IPS-18c (cell line): Measurements from ENCODE around the gene ZNF177.

Experiments
- H3K4me3 ChIP-seq: 2 replicates; pipeline ENCODE4 v1.7.0; 2013; ENCODE audit warnings: low read depth, mild to moderate bottlenecking, low read length, moderate library complexity; ENCODE audit not compliant: insufficient read depth
- H3K9me3 ChIP-seq: one replicate; pipeline ENCODE4 v1.6.1; 2013; ENCODE audit warnings: mild to moderate bottlenecking, low read length, moderate library complexity; ENCODE audit not compliant: control insufficient read depth, insufficient read depth

ZNF177 gene

GRCh38 chr19:9381361-9381785, 18.6 kb downstream of the ZNF177 start:
- Histone ChIP-seq H3K4me3 (no peak overlapping the region; the same call in 1 of the 2 replicates), H3K9me3 (peaks cover 13% of the 10 kb centered on the region)

- Histone ChIP-seq H3K4me3 (no peak overlapping the region), H3K9me3 (peaks cover 4% of the 10 kb centered on the region)
Measured at GRCh38 chr19:9406798-9407352, 44.1 kb downstream of the ZNF177 start.

- Histone ChIP-seq H3K9me3 (peaks cover 9% of the 10 kb centered on the region), H3K4me3 (no peak overlapping the region)
Measured at GRCh38 chr19:9407827-9408226, 45.0 kb downstream of the ZNF177 start.

- peaks cover 38% of the 10 kb centered on the region for H3K9me3 ChIP-seq
- H3K4me3 ChIP-seq, result no peak overlapping the region
Measured at GRCh38 chr19:9413240-9413954, 50.6 kb downstream of the ZNF177 start.

- no peaks in the 10 kb centered on the region for H3K9me3 ChIP-seq
Measured at GRCh38 chr19:9427941-9428340, 65.1 kb downstream of the ZNF177 start.

GRCh38 chr19:9430444-9430843, 67.6 kb downstream of the ZNF177 start:
- no peak overlapping the region for H3K4me3 ChIP-seq
- no peaks in the 10 kb centered on the region for H3K9me3 ChIP-seq

More at GRCh38 chr19:9427941-9428340, 65.1 kb downstream of the ZNF177 start:
- no peak overlapping the region for H3K4me3 ChIP-seq

GRCh38 chr19:9431475-9431874, 68.7 kb downstream of the ZNF177 start:
- H3K9me3 ChIP-seq, result no peaks in the 10 kb centered on the region

More at GRCh38 chr19:9431475-9431874, 68.7 kb downstream of the ZNF177 start:
- no peak overlapping the region for H3K4me3 ChIP-seq
